SH-SY5Y (cell line): Measurements from ENCODE around the gene STRIP1.

ENCODE experiments used
- GATA2 ChIP-seq: IDR thresholded peaks from 2 replicates; pipeline ENCODE4 v1.6.1; 2011; ENCODE audit warnings: mild to moderate bottlenecking, low read depth, low read length
- GATA3 ChIP-seq: IDR thresholded peaks from 2 replicates; pipeline ENCODE4 v1.6.1; 2011; ENCODE audit warnings: low read depth, mild to moderate bottlenecking, low read length, moderate library complexity

DNA sequence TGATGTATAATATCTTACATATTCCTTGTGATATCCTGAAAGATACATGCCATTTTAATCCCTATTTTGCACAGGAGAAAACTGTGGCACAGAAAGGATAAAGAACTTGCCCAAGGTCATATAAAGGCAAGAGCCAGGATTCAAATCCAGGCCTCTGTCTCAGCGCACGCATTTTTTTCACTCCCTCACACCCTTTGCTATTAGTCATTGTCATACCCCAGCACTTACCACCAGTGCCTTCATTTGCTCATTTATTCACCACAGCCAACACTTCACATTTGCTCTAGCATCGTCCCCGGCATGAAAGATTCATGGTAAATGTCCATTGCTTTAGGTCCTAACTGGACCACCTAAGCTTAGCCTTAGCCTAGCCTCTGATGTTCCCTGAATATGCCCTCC is 21.9 kb downstream of the STRIP1 start:
- TF ChIP-seq GATA2 (no peak), GATA3 (no peak)
